ENCODE data around the gene SUSD6.

DNA sequence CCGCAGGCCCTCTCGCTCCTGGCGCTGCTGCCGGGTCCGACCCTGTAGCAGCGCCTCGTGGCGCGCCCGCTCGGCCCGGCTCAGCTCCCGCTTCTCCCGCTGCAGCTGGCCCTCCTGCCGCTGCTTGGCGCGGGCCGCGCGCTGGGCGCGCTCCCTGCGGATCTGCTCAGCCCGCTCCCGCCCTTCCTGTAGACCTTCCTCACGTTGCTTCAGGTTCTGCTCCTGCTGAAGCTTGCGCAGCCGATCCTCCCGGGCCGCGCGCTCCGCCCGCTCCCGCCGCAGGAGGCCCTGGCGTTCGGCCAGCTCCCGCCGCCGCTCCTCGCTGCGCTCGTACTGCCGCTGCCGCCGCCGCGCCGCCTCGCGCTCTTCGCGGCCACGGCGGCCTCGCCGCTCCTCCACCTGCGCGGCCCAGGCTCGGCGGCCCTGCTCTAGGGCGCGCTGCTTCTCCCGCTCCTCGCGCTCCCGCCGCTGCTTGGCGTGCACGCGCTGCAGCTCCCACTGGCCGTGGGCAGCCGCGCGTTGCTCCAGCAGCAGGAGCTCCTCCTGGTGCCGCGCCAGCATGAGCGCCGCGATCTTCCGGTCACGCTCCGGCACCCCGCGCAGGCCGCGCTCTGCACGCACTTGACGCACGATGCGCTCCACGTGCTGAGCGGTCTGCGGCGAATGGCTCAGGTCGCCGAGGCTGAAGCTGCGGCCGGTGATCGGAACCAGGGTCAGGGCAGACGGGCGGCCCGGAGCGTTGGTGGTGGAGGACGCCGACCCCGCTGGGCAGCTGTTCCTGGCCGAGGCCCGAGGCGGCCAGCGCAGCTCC, 39.2 kb upstream of the SUSD6 start:
- TF ChIP-seq CTCF (IDR thresholded peaks at IDR 0.05), result no peak
- no peak for TF ChIP-seq POLR2A (IDR thresholded peaks at IDR 0.05)
- no peak for TF ChIP-seq EP300 (IDR thresholded peaks at IDR 0.05)
